ENCODE results near the gene FAAH.

- no peak for TF ChIP-seq EP300 (IDR thresholded peaks at IDR 0.05)
- TF ChIP-seq CTCF (IDR thresholded peaks at IDR 0.05) = no peak
- TF ChIP-seq POLR2AphosphoS5 (IDR thresholded peaks at IDR 0.05) = no peak
These were observed 27.6 kb downstream of the FAAH start for GRCh38 chr1:46421739-46422138.
